Breast epithelium (tissue), 4 donors: Measurements from ENCODE around the gene TMEM204. TPM values are rescaled to one million over a fixed set of nuclear protein-coding genes. Genes with fewer than 3 reads are reported as not detected.

Experiments
- DNase-seq, 2 donors: peaks; one replicate each; pipeline ENCODE4 v3.0.0-alpha.2; 2019; ENCODE audit warnings: low spot score in 2 of 2
- H3K27ac ChIP-seq, 2 donors: fragments of 200-600 bp; sonication (generic) in 1 of 2; one replicate each; pipeline ENCODE4 v1.5.1; 2016 to 2019; ENCODE audit warnings: mild to moderate bottlenecking in 1 of 2
- H3K27me3 ChIP-seq, 2 donors: fragments of 200-600 bp; sonication (generic) in 1 of 2; one replicate each; pipeline versions ENCODE4 v1.5.1 to v1.6.0; 2017 to 2019; ENCODE audit warnings: control low read depth in 1 of 2, mild to moderate bottlenecking in 1 of 2
- H3K36me3 ChIP-seq: fragments of 200-600 bp; one replicate; pipeline ENCODE4 v1.5.1; 2019
- H3K4me1 ChIP-seq, 2 donors: fragments of 200-600 bp; sonication (generic); one replicate each; pipeline ENCODE4 v1.5.1; 2016 to 2019; ENCODE audit warnings: control low read depth in 1 of 2
- H3K4me3 ChIP-seq, 3 donors: fragments of 200-600 bp; sonication (generic); 1 replicate in 2 of 3; 2 replicates in 1 of 3; pipeline ENCODE4 v1.5.1; 2016 to 2019; ENCODE audit warnings: mild to moderate bottlenecking in 3 of 3, moderate library complexity in 2 of 3
- H3K9me3 ChIP-seq, 2 donors: fragments of 200-600 bp; sonication (generic) in 1 of 2; one replicate each; pipeline ENCODE4 v1.5.1; 2016 to 2019; ENCODE audit warnings: control low read depth in 1 of 2
- POLR2A ChIP-seq: fragments of 450-650 bp; IDR thresholded peaks from one replicate; pipeline ENCODE4 v1.6.1; 2016; ENCODE audit warnings: antibody characterized with exemption, mild to moderate bottlenecking, moderate library complexity
- POLR2AphosphoS5 ChIP-seq, 3 donors: sonication (generic); formaldehyde crosslinking; IDR thresholded peaks; one replicate each; pipeline ENCODE4 v1.6.1; 2017; ENCODE audit warnings: antibody characterized with exemption in 3 of 3
- intact Hi-C: fragments of 100-400 bp; cut with DNase I; formaldehyde crosslinking; loops from one replicate; pipeline ENCODE4 v1.15.1; 2023; ENCODE audit warnings: low total_unique reads
- total RNA-seq, 3 donors: library from RNA; depleted of rRNA; stranded (reverse); fragments of >200 nt; gene quantifications; one replicate each; pipeline ENCODE4 v1.1.0, GENCODE V29; 2016
- TF ChIP-seq, protein P1 (sequence below), 3 donors: fragments of 450-650 bp; IDR thresholded peaks; one replicate each; pipeline ENCODE4 v1.5.1; 2016 to 2017; ENCODE audit warnings: antibody characterized with exemption in 3 of 3, mild to moderate bottlenecking in 3 of 3, moderate library complexity in 3 of 3

Gene TMEM204
- total RNA-seq = 10 to 100 TPM; 27.8 to 37.0 (median 34.1) TPM

DNA sequence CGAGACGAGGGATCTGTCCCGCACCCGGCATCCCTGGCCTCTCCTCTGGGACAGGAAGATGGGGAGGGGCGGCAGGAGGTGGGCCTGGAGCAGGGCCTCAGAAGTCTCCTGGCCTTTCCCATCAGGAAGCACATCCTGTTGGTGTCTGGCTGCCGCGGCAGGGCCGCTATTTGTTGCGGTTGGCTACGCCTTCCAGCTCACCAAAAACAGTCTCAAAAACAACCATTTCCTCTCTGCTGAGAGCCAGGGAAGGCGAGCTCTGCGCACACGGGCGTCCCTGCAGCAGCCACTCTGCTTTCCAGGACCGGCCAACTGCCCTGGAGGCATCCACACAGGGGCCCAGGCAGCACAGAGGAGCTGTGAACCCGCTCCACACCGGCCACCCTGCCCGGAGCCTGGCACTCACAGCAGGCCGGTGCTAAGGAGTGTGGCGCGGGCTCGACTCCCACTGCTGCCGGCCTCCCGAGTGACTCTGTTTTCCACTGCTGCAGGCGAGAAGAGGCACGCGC is at the start of gene TMEM204:
TMEM204 (plus strand) TSS at position 224 of the 509 bp plus-strand sequence. CDS start 610 bp downstream, outside the sequence.
- Histone ChIP-seq H3K36me3 (no peaks in the 10 kb centered on the region), H3K27me3 (no peaks in the 10 kb centered on the region), H3K4me3 (peak within 1 kb of the TSS; percentile 68 to 91 (median 72)), H3K27ac (peak within 1 kb of the TSS; percentile 84 to 97), H3K9me3 (no peaks in the 10 kb centered on the region), H3K4me1 (peaks cover 17 to 24% of the 10 kb centered on the region in 2 donors)
- intact Hi-C loops = loop anchor here (10.0 kb wide), 1 partner anchor 119 kb away; the partner anchor contains the start of gene UNKL
- TF ChIP-seq POLR2AphosphoS5 (IDR thresholded peaks at IDR 0.05) (peak; percentile 34 to 56 (median 38)), POLR2A (no peak)
- TF ChIP-seq, protein P1, sequence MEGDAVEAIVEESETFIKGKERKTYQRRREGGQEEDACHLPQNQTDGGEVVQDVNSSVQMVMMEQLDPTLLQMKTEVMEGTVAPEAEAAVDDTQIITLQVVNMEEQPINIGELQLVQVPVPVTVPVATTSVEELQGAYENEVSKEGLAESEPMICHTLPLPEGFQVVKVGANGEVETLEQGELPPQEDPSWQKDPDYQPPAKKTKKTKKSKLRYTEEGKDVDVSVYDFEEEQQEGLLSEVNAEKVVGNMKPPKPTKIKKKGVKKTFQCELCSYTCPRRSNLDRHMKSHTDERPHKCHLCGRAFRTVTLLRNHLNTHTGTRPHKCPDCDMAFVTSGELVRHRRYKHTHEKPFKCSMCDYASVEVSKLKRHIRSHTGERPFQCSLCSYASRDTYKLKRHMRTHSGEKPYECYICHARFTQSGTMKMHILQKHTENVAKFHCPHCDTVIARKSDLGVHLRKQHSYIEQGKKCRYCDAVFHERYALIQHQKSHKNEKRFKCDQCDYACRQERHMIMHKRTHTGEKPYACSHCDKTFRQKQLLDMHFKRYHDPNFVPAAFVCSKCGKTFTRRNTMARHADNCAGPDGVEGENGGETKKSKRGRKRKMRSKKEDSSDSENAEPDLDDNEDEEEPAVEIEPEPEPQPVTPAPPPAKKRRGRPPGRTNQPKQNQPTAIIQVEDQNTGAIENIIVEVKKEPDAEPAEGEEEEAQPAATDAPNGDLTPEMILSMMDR (IDR thresholded peaks at IDR 0.05) = no peak
- DNase-seq = peak in 1 of 2 donors; percentile 57

DNA sequence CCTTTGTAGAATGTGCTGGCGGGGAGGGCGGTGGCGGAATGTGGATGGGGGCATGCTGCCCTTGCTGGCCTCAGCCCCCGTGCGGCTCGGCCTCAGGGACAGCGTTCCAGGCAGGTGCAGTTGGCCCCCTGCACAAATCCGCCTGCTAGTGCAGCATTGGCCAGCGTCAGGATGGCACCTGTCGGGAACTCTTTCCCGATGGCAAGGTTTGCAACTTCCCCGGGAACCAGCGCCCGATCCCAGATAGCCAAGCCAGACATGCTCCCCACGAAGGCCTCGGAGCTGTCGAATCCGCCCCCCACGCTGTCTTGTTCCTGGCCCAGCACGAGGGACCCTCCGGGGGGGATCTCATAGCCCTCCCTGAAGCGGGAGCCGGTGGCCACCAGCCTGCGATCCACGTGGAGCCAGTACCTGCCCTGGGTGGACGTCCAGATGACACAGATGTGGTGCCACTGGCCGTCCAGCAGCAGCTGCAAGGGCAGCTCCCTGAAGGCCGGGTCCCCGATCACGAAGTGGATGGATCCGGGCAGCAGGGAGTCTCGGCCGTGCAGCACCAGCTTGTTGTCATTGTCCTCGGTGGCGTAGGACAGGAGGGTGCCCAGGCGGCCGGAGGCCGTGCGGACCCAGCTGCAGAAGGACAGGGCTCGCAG is 47.5 kb upstream of the TMEM204 start:
- no peak for DNase-seq
- Histone ChIP-seq H3K36me3 (no peaks in the 10 kb centered on the region), H3K27me3 (no peaks in the 10 kb centered on the region), H3K27ac (no peak overlapping the region), H3K4me3 (no peak overlapping the region), H3K4me1 (no peaks in the 10 kb centered on the region), H3K9me3 (no peaks in the 10 kb centered on the region)
- intact Hi-C loops = no loop called here
- TF ChIP-seq, protein P1 (IDR thresholded peaks at IDR 0.05) = no peak
- no peak for TF ChIP-seq POLR2AphosphoS5 (IDR thresholded peaks at IDR 0.05)
- TF ChIP-seq POLR2A = no peak

DNA sequence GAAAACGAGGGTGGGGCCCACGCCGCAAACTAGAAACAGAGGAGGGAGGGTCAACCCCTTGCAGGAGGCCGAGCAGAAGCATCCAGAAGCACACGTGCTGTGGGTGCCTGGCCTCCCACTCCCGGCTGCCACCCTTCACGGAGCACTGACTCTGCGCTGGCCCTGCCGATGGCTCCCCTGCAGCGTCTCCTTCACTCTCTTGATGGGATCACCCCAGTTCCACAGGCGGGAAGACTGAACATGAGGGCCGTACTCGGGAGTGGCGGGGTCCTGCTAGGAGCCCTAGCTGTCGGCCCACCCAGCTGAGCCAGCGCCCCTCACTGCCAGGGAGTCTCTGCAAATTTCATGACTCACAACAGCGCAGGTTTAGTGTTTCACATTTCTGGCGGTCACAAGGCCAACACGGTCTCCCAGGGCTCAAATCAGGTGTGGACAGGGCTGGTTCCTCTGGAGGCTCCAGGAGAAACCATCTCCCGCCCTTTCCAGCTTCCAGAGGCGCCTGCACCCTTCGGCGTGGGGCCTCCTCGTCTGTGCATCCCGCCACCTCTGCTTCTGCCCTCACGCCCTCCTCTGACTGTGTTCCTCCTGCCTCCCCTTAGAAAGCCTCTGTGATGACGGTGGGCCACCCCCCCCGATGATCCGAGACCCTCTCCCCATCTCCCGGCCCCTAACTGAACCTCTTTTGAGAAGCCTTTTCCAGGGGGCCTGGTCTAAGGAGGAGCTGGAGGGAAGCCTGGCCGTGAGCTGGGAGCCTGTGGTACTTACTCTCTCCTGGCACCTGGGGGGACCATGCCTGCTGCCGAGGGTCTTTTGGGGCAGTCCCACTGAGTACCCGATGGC is 46.7 kb upstream of the TMEM204 start:
- intact Hi-C loops = no loop called here
- H3K4me3 ChIP-seq = no peak overlapping the region
- no peaks in the 10 kb centered on the region for H3K27me3 ChIP-seq
- no peak for DNase-seq
- TF ChIP-seq, protein P1 (IDR thresholded peaks at IDR 0.05) = no peak
- TF ChIP-seq POLR2A = no peak
- no peak for TF ChIP-seq POLR2AphosphoS5 (IDR thresholded peaks at IDR 0.05)
- no peaks in the 10 kb centered on the region for H3K9me3 ChIP-seq
- H3K27ac ChIP-seq = no peak overlapping the region
- no peaks in the 10 kb centered on the region for H3K4me1 ChIP-seq
- H3K36me3 ChIP-seq = no peaks in the 10 kb centered on the region

DNA sequence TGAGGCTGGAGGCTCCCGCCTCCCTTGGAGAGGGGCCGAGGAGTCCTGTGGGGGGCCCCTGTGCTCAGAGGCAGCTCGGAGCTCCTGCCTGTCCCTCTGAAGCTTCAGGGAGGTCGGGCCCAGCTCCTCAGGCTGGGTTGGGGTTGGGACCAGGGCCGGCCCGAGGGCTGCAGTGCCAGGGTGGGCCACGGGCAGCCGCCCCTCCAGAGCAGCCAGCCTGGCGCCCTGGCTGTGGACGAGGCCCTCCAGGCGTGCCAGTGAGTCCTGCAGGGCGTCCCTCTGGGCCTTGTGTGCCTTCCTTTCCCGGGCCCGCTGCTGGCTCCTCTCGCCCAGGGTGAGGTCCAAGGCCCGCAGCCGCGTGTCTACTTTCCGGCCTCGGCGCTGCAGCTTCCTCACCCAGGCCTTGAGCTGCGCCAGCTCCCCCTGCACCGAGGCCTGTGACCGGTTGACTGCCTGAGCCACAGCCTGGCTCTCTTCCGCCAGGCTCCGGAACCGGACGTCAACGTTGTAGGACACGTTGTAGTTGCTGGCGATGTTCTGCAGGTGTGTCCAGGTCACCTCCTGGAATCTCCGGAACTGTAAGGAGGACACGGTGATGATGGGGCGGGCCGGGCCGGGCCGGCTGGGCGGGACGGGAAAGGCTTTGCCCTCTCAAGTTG is 45.9 kb upstream of the TMEM204 start:
- no peak overlapping the region for H3K4me3 ChIP-seq
- no peak overlapping the region for H3K27ac ChIP-seq
- H3K9me3 ChIP-seq = no peaks in the 10 kb centered on the region
- H3K4me1 ChIP-seq = no peaks in the 10 kb centered on the region
- TF ChIP-seq, protein P1 (IDR thresholded peaks at IDR 0.05) = no peak
- TF ChIP-seq POLR2AphosphoS5 (IDR thresholded peaks at IDR 0.05) (no peak), POLR2A (no peak)
- H3K27me3 ChIP-seq = no peaks in the 10 kb centered on the region
- no peaks in the 10 kb centered on the region for H3K36me3 ChIP-seq
- no peak for DNase-seq
- intact Hi-C loops = no loop called here
